Large intestine (tissue), 3 donors: ENCODE results near the gene VSIG10L. TPM values are rescaled to one million over a fixed set of nuclear protein-coding genes. Genes with fewer than 3 reads are reported as not detected.

ENCODE experiments used
- DNase-seq, 2 donors: peaks; one replicate each; pipeline versions ENCODE4 v3.0.0 to v3.0.0-alpha.2; 2013
- H3K27ac ChIP-seq: one replicate; pipeline ENCODE4 v1.5.1; 2013; ENCODE audit warnings: low read length
- H3K27me3 ChIP-seq: 2 replicates; pipeline ENCODE4 v1.6.1; 2013; ENCODE audit warnings: low read length; ENCODE audit not compliant: control insufficient read depth, insufficient read depth
- H3K36me3 ChIP-seq: 2 replicates; pipeline ENCODE4 v1.6.1; 2013; ENCODE audit warnings: low read length; ENCODE audit not compliant: control insufficient read depth, insufficient read depth
- H3K4me1 ChIP-seq: one replicate; pipeline ENCODE4 v1.6.1; 2013; ENCODE audit warnings: low read length; ENCODE audit not compliant: control insufficient read depth, insufficient read depth
- H3K4me3 ChIP-seq: one replicate; pipeline ENCODE4 v1.5.1; 2013; ENCODE audit warnings: low read length
- H3K9me3 ChIP-seq: one replicate; pipeline ENCODE4 v1.6.1; 2013; ENCODE audit warnings: mild to moderate bottlenecking, low read depth, low read length, moderate library complexity; ENCODE audit not compliant: control insufficient read depth
- WGBS: methylation state at CpG from one replicate; pipeline ENCODE4 v1.1.5; 2013; ENCODE audit warnings: low lambda C conversion rate; ENCODE audit not compliant: insufficient coverage; 5-methylcytosine and 5-hydroxymethylcytosine counted together
- polyA plus RNA-seq: library from polyadenylated mRNA; unstranded; fragments of 120-200 nt; gene quantifications from one replicate; pipeline ENCODE4 v1.2.1, GENCODE V29; 2013

The VSIG10L gene
- polyA plus RNA-seq, 1 donor = 2.2 TPM

DNA sequence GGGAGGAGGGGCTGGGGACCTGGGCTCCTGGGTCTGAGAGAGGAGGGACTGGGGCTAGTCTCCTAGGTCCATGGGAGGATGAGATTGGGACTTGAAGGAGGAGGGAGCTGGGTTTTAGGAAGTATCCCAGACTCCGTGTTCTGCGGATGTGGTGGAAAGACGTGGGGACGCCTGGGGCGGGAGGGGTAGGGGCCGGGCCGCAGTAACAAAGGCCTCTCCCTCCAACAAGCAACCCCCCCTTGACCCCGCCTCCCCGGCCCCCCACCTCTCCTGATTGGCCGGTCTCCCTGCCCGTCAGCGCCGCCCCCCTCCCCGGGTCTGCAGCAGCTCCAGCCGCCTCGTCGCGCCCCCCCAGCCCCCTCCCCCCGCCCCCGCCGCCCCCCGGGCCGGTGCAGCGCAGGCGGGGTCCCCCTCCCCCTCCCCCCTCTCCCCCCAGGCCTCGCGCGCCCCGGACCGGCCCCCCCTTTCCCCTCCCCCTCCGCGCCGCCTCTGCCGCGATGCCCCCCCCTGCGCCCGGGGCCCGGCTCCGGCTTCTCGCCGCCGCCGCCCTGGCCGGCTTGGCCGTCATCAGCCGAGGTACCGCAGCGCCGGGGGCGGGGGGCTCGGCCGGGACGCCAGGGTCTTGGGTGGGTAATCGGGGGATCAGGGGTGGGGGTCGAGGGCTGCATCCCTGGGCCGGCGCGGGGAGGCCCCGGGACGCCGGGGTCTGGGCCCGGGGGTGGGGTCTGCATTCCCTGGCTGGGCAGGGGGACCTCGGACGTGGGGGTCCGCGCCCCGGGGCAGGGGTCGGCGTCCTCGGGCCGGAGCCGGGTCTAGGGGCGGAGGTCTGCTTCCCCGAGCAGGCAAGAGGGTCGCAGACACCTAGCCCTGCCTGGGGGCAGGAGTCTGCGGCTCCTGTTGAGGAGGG is 30.3 kb downstream of the VSIG10L start, which contains the start of gene IGLON5:
Gene IGLON5, plus strand, starts transcription at position 294 of the 907 bp plus-strand sequence. Its CDS starts 204 bp downstream, at position 498.
- WGBS = no CpG with 5 or more reads among the region's 76 CpGs
- H3K27me3 ChIP-seq = peaks cover 14% of the 10 kb centered on the region
- no peak within 1 kb of the TSS for H3K4me3 ChIP-seq
- H3K4me1 ChIP-seq = no peaks in the 10 kb centered on the region
- no peaks in the 10 kb centered on the region for H3K36me3 ChIP-seq
- no peaks in the 10 kb centered on the region for H3K9me3 ChIP-seq
- no peak within 1 kb of the TSS for H3K27ac ChIP-seq
- no peak for DNase-seq

DNA sequence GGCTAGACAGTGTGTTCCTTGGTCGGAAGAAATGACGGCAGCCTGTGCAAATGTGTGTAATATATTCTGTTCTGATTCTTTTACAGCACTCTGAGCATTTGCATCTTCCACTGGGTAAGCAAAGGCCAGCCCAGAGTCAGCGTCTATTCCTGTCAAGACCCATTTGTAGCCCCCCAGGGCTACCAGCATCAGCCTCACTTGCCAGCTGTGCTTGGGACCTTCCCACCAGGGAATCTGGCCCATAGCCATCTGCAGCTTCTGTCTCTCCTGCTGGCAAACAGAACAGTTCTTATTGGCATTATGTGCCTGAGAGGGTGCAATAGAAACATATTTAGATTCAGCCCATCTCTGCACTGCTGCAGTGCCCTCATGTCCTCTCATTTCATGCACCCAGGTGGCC is 36.5 kb downstream of the VSIG10L start:
- Histone ChIP-seq H3K27me3 (peaks cover 4% of the 10 kb centered on the region), H3K9me3 (no peaks in the 10 kb centered on the region), H3K36me3 (no peaks in the 10 kb centered on the region), H3K4me3 (no peak overlapping the region), H3K4me1 (no peaks in the 10 kb centered on the region), H3K27ac (no peak overlapping the region)
- WGBS = no CpG with 5 or more reads among the region's 3 CpGs
- no peak for DNase-seq

DNA sequence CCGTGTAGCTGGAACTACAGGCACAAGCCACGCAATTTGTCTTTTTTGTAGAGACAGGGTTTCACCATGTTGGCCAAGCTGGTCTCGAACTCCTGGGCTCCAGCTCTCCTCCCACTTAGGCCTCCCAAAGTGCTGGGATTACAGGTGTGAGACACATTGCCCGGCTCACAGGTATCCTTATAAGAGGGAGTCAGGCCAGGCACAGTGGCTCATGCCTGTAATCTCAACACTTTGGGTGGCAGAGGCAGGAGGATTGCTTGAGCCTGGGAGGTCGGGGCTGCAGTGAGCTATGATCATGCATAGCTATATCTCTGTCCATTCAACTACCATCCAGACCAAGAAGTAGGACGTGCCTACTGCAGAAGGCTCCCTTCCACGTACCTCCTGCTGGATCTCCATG is 40.7 kb downstream of the VSIG10L start:
- WGBS = no CpG with 5 or more reads among the region's 7 CpGs
- H3K36me3 ChIP-seq = no peaks in the 10 kb centered on the region
- H3K4me3 ChIP-seq = no peak overlapping the region
- no peak overlapping the region for H3K27ac ChIP-seq
- no peak for DNase-seq
- no peaks in the 10 kb centered on the region for H3K27me3 ChIP-seq
- no peaks in the 10 kb centered on the region for H3K4me1 ChIP-seq
- no peaks in the 10 kb centered on the region for H3K9me3 ChIP-seq

DNA sequence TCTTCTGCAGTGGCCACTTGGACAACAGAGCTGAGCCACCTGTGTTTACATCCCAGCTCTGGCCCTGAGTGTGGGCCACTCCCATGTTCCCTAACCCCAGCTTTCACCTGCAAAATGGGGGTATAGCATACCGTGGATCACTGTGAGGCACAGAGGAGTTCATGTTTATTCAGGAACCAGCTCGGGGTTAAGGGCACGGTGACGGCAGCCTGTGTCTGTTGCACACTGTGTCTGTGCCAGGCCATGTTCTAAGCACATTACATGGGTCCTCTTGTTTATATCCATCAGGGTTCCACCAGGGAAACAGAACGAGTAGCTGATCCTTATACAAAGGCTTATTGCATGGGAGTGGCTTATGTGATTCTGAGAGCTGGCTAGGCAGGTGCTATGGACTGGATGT is 44.5 kb downstream of the VSIG10L start:
- no CpG with 5 or more reads among the region's 5 CpGs for WGBS
- Histone ChIP-seq H3K9me3 (no peaks in the 10 kb centered on the region), H3K27me3 (peaks cover 13% of the 10 kb centered on the region), H3K4me3 (no peak overlapping the region), H3K36me3 (no peaks in the 10 kb centered on the region), H3K4me1 (no peaks in the 10 kb centered on the region), H3K27ac (no peak overlapping the region)
- no peak for DNase-seq

DNA sequence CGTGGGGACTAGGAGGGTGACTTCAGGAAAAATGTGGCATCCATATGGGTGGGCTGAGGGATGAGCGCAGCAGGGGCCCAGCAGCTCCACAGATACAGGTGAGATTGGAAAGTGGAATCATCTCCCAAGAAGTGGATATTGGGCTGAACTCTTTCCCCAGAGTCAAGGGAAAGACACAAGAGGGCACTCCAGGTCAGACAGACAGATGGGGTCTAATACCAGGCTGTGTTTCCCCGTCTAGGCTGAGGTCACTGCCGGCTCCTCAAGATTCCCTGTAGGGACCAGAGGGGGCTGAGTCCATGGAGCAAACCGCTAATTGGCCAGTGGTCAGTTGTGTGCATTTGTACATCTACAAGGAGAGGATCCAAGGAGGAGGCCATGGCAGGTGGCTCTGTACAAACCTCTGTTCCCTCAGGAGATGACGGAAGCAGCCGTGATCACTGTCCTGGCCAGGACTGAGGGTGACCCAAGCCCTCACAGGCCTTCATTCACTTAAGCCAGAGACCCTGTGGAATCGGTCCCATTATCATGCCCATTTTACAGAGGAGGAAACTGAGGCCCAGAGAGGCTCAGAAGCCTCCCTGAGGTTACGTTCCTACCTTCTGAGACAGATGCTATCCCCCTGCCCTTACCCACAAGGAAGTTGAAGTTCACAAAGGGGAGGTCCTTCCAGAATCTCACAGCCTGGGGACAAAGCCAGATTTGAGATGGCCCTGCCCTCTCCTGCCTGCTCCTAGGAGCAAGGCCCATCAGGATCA is 45.4 kb downstream of the VSIG10L start:
- DNase-seq = no peak
- no peaks in the 10 kb centered on the region for H3K9me3 ChIP-seq
- no peaks in the 10 kb centered on the region for H3K36me3 ChIP-seq
- no peak overlapping the region for H3K27ac ChIP-seq
- H3K27me3 ChIP-seq = peaks cover 13% of the 10 kb centered on the region
- WGBS = no CpG with 5 or more reads among the region's 9 CpGs
- H3K4me3 ChIP-seq = no peak overlapping the region
- no peaks in the 10 kb centered on the region for H3K4me1 ChIP-seq

DNA sequence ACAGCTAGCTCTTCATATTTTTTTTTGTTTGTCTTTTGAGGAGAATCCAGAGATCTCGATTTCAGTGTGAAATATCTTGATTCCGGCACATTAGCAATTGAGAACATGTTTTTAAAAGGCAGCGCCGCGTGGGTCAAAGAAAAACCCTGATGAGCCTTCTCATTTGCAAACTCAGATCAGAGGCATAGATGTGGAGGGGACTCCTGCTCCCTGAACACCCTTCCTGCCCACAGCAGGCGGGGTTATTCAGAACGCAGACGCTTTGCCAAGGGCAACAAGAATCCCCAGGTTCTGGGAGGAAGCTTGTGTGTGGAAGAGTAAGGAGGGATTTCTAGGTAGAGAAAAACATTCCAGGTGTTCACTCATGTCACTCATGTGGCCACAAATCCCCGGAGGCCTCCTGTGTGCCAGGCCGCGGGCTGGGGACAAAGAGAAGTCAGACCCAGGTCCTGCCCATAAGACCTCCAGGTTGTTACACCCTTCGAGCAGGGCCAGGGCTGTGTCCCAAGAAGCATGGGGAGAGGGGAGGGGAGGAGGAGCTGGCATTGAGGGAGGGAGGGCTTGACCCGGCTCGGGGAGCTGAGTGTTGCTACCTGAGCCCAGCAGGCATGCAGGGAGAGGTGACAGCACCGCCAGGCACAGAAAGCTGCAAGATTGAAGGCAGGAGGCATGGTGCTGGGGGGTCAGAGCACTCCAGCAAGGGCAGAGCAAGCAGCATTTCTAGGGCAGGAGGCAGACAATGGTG is 46.4 kb downstream of the VSIG10L start:
- DNase-seq = no peak
- H3K27ac ChIP-seq = no peak overlapping the region
- no peaks in the 10 kb centered on the region for H3K4me1 ChIP-seq
- no peaks in the 10 kb centered on the region for H3K9me3 ChIP-seq
- no CpG with 5 or more reads among the region's 15 CpGs for WGBS
- H3K36me3 ChIP-seq = no peaks in the 10 kb centered on the region
- H3K27me3 ChIP-seq = peaks cover 13% of the 10 kb centered on the region
- H3K4me3 ChIP-seq = no peak overlapping the region

DNA sequence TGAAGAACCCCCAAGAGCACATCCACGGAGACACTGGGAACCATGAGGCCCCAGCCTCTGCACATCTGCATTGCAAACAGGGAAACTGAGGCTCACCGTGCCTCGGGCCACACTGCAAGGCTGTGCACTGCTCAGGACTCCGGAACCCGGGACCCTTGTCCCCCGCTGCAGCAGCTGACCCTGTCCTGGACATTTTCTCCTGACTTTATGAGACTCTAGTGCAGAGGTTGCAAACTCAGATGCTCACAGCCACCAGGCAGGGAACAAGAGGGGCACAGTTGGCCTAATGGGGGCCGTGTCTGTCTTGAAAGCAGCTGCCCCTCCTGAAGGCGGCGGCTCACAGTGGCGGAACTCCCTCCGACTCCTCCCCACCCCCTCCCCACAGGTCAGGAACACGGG is 47.0 kb downstream of the VSIG10L start:
- H3K27me3 ChIP-seq = peaks cover 13% of the 10 kb centered on the region
- H3K27ac ChIP-seq = no peak overlapping the region
- DNase-seq = no peak
- 50% methylated on average over 4 of the region's 12 CpGs for WGBS
- H3K9me3 ChIP-seq = no peaks in the 10 kb centered on the region
- H3K4me3 ChIP-seq = no peak overlapping the region
- no peaks in the 10 kb centered on the region for H3K4me1 ChIP-seq
- H3K36me3 ChIP-seq = no peaks in the 10 kb centered on the region

DNA sequence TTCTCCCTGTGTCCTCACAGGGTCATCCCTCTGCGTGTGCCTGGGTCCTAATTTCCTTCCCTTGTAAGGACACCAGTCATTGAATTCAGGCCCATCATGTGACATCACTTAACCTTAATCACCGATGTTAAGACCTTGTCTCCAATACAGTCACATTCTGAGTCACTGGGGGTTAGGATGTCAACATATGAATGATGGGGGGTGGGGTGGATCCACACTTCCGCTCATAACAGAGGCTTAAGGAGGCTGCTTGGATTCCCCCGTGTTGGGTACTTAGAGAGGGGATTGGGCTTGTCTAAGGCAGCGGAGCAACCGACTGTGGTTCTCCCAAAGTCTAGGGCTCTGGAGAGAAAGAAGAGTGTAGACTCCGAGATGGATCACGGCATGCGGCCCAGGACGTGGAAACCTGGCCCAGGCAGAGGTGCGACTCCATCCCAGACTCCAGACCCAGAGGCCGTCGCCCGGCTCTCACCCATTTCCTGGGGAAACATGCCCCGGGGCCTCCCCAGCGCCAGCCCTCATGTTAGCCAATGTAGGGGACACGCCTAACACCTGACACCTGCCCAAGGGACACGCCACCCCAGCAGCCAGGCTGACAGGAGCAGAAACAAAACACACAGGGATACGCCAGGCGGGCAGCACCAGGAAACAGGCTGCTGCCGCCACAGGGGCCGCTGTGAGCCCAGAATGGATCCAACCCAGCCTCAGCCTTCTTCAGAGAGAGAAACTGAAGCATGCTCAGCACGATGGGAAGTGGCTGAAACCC is 47.5 kb downstream of the VSIG10L start:
- Histone ChIP-seq H3K9me3 (no peaks in the 10 kb centered on the region), H3K4me1 (no peaks in the 10 kb centered on the region), H3K4me3 (no peak overlapping the region), H3K27ac (no peak overlapping the region), H3K36me3 (no peaks in the 10 kb centered on the region), H3K27me3 (peaks cover 13% of the 10 kb centered on the region)
- no peak for DNase-seq
- 60% methylated on average over 1 of the region's 23 CpGs for WGBS

DNA sequence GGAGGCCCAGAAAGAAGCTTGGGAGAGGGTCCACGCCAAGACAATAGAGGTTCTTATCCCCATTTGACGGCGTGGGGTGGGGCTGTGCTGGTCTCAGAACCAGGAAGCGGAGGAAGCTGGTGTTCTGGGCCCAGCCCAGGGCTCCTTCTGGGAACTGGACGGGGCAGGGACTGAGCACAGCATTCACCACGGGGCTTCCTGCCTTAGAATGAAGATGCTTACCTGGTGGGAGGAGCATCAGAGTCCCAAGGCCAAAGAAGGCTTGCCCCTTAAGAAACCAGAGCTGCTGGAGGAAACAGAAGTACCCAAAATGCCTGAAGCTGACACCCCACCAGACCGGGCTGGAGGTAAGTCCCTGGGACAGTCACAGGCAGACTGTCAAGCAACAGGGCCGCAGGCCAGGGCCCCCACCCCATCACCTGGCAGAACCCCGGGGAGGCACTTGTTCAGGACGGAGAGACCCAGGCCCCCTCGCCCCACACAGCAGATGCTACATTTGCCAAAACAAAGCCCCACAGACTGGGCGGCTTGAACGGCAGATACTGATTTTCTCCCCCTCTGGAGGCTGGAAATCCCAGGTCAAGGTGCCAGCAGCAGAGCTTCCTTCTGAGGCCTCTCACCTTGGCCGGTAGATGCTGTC is 48.2 kb downstream of the VSIG10L start:
- Histone ChIP-seq H3K4me3 (no peak overlapping the region), H3K9me3 (no peaks in the 10 kb centered on the region), H3K27me3 (peaks cover 13% of the 10 kb centered on the region), H3K27ac (no peak overlapping the region), H3K36me3 (no peaks in the 10 kb centered on the region), H3K4me1 (no peaks in the 10 kb centered on the region)
- WGBS = no CpG with 5 or more reads among the region's 14 CpGs
- no peak for DNase-seq
